H9 (cell line): ENCODE measurements around the gene OVOL3. TPM values are rescaled to one million over a fixed set of nuclear protein-coding genes. Genes with fewer than 3 reads are reported as not detected.

Experiments
- DNase-seq: peaks from one replicate; pipeline ENCODE4 v3.0.0-alpha.2; 2017
- H2AFZ ChIP-seq: one replicate; pipeline ENCODE4 v1.6.1; 2013; ENCODE audit warnings: mild to moderate bottlenecking, low read length, control low read depth, moderate library complexity
- H2AK5ac ChIP-seq: 2 replicates; pipeline ENCODE4 v1.6.1; 2013; ENCODE audit warnings: low read length, control low read depth, mixed read lengths; ENCODE audit not compliant: insufficient read length
- H2BK120ac ChIP-seq: one replicate; pipeline ENCODE4 v1.6.1; 2013; ENCODE audit warnings: low read depth, mild to moderate bottlenecking, low read length, control low read depth, inconsistent platforms; ENCODE audit not compliant: poor library complexity, severe bottlenecking
- H2BK12ac ChIP-seq: 2 replicates; pipeline ENCODE4 v1.6.1; 2013; ENCODE audit warnings: low read length, control low read depth, mixed read lengths, low read depth; ENCODE audit not compliant: insufficient read length
- H2BK15ac ChIP-seq: 2 replicates; pipeline ENCODE4 v1.6.1; 2013; ENCODE audit warnings: low read depth, low read length, control low read depth
- H2BK20ac ChIP-seq: one replicate; pipeline ENCODE4 v1.6.1; 2013; ENCODE audit warnings: low read depth, mild to moderate bottlenecking, low read length, control low read depth, inconsistent platforms; ENCODE audit not compliant: poor library complexity, severe bottlenecking
- H2BK5ac ChIP-seq: 2 replicates; pipeline ENCODE4 v1.6.1; 2013; ENCODE audit warnings: low read length, control low read depth, mixed read lengths; ENCODE audit not compliant: insufficient read length
- H3K14ac ChIP-seq: 2 replicates; pipeline ENCODE4 v1.6.1; 2013; ENCODE audit warnings: low read length, control low read depth; ENCODE audit not compliant: insufficient read depth
- H3K18ac ChIP-seq: 2 replicates; pipeline ENCODE4 v1.6.1; 2013; ENCODE audit warnings: low read depth, mild to moderate bottlenecking, mixed read lengths, low read length, control low read depth; ENCODE audit not compliant: insufficient read length
- H3K23ac ChIP-seq: 2 replicates; pipeline ENCODE4 v1.6.1; 2013; ENCODE audit warnings: low read length, control low read depth, mixed read lengths, low read depth; ENCODE audit not compliant: insufficient read length
- H3K23me2 ChIP-seq: 2 replicates; pipeline ENCODE4 v1.6.1; 2013; ENCODE audit warnings: low read depth, mild to moderate bottlenecking, mixed read lengths, low read length, control low read depth; ENCODE audit not compliant: insufficient read length, poor library complexity, severe bottlenecking
- H3K27ac ChIP-seq: 2 replicates; pipeline ENCODE4 v1.5.1; 2013; ENCODE audit warnings: low read length, control low read depth, mixed read lengths, low read depth; ENCODE audit not compliant: insufficient read length
- H3K27me3 ChIP-seq: 2 replicates; pipeline ENCODE4 v1.6.1; 2013; ENCODE audit warnings: low read length, control low read depth, inconsistent platforms; ENCODE audit not compliant: insufficient read depth
- H3K4ac ChIP-seq: 2 replicates; pipeline ENCODE4 v1.6.1; 2013; ENCODE audit warnings: low read depth, mild to moderate bottlenecking, control low read depth, inconsistent platforms, low read length, moderate library complexity
- H3K4me1 ChIP-seq: 2 replicates; pipeline ENCODE4 v1.6.1; 2013; ENCODE audit warnings: low read length, control low read depth, inconsistent platforms; ENCODE audit not compliant: insufficient read depth
- H3K4me2 ChIP-seq: 2 replicates; pipeline ENCODE4 v1.6.1; 2013; ENCODE audit warnings: low read length, control low read depth, mixed read lengths; ENCODE audit not compliant: insufficient read length, insufficient read depth
- H3K56ac ChIP-seq: 2 replicates; pipeline ENCODE4 v1.6.1; 2013; ENCODE audit warnings: low read depth, mild to moderate bottlenecking, mixed read lengths, low read length, control low read depth; ENCODE audit not compliant: insufficient read length
- H3K79me1 ChIP-seq: 2 replicates; pipeline ENCODE4 v1.6.1; 2013; ENCODE audit warnings: low read depth, mild to moderate bottlenecking, moderate library complexity, low read length, control low read depth, inconsistent platforms; ENCODE audit not compliant: insufficient read depth, poor library complexity, severe bottlenecking
- H3K79me2 ChIP-seq: 2 replicates; pipeline ENCODE4 v1.6.1; 2013; ENCODE audit warnings: low read length, control low read depth, inconsistent platforms; ENCODE audit not compliant: insufficient read depth
- H3K9ac ChIP-seq: 2 replicates; pipeline ENCODE4 v1.6.1; 2013; ENCODE audit warnings: low read length, control low read depth, mixed read lengths; ENCODE audit not compliant: insufficient read length; ENCODE audit errors: extremely low read depth
- H3K9me3 ChIP-seq: one replicate; pipeline ENCODE4 v1.6.1; 2013; ENCODE audit warnings: low read depth, low read length, inconsistent platforms; ENCODE audit not compliant: control insufficient read depth
- H3T11ph ChIP-seq: one replicate; pipeline ENCODE4 v1.6.1; 2013; ENCODE audit warnings: mild to moderate bottlenecking, low read length, control low read depth, inconsistent platforms
- H4K20me1 ChIP-seq: one replicate; pipeline ENCODE4 v1.6.1; 2013; ENCODE audit not compliant: control insufficient read depth, insufficient read length, insufficient read depth
- H4K5ac ChIP-seq: 2 replicates; pipeline ENCODE4 v1.6.1; 2013; ENCODE audit warnings: low read depth, mild to moderate bottlenecking, mixed read lengths, low read length, control low read depth; ENCODE audit not compliant: insufficient read length
- H4K8ac ChIP-seq: replicated peaks from 2 replicates; pipeline ENCODE4 v1.6.1; 2013; ENCODE audit warnings: low read length, control low read depth, mixed read lengths, low read depth; ENCODE audit not compliant: insufficient read length
- H4K91ac ChIP-seq: 2 replicates; pipeline ENCODE4 v1.6.1; 2013; ENCODE audit warnings: low read depth, mild to moderate bottlenecking, moderate library complexity, mixed read lengths, low read length, control low read depth; ENCODE audit not compliant: insufficient read length
- H3K27ac Mint-ChIP-seq, 3 experiments: 2 replicates in 2 of 3; 3 replicates in 1 of 3; pipeline ENCODE4 v1.8.0; 2020 to 2021; ENCODE audit warnings: mixed read lengths in 3 of 3, mild to moderate bottlenecking in 1 of 3, moderate library complexity in 1 of 3
- H3K27me3 Mint-ChIP-seq: 2 replicates; pipeline ENCODE4 v1.8.0; 2021; ENCODE audit warnings: low read depth, mild to moderate bottlenecking, moderate library complexity, mixed read lengths
- H3K36me3 Mint-ChIP-seq, 3 experiments: 2 replicates in 2 of 3; 3 replicates in 1 of 3; pipeline ENCODE4 v1.8.0; 2020 to 2021; ENCODE audit warnings: low read depth in 3 of 3, mixed read lengths in 3 of 3; ENCODE audit not compliant: insufficient read depth in 1 of 3
- H3K4me1 Mint-ChIP-seq, 2 experiments: 2 replicates each; pipeline ENCODE4 v1.8.0; 2020; ENCODE audit warnings: mixed read lengths in 2 of 2
- H3K4me3 Mint-ChIP-seq, 2 experiments: 2 replicates in 1 of 2; 3 replicates in 1 of 2; pipeline ENCODE4 v1.8.0; 2020 to 2021; ENCODE audit warnings: mild to moderate bottlenecking in 2 of 2, mixed read lengths in 2 of 2, moderate library complexity in 1 of 2
- H3K9me3 Mint-ChIP-seq, 2 experiments: 2 replicates in 1 of 2; 3 replicates in 1 of 2; pipeline ENCODE4 v1.8.0; 2020; ENCODE audit warnings: mild to moderate bottlenecking in 2 of 2, mixed read lengths in 2 of 2, moderate library complexity in 1 of 2
- CTCF ChIP-seq: fragments of 200-600 bp; sonication (generic); conservative IDR thresholded peaks from 3 replicates; pipeline ENCODE4 v1.8.0; 2021; ENCODE audit warnings: antibody characterized with exemption, mild to moderate bottlenecking
- WGBS: extraction: QIAGEN DNeasy Blood & Tissue Kit; methylation state at CpG from one replicate; pipeline ENCODE4 v1.1.7; 2013; ENCODE audit warnings: missing lambda C conversion rate, low lambda C conversion rate, mixed read lengths; ENCODE audit not compliant: insufficient read length; ENCODE audit errors: extremely low coverage; 5-methylcytosine and 5-hydroxymethylcytosine counted together
- total RNA-seq: library from RNA; stranded (reverse); gene quantifications from 2 replicates; pipeline ENCODE4 v1.2.1, GENCODE V29; 2021

OVOL3 gene
- total RNA-seq, 1 experiment from 2014 or later: not detected

DNA sequence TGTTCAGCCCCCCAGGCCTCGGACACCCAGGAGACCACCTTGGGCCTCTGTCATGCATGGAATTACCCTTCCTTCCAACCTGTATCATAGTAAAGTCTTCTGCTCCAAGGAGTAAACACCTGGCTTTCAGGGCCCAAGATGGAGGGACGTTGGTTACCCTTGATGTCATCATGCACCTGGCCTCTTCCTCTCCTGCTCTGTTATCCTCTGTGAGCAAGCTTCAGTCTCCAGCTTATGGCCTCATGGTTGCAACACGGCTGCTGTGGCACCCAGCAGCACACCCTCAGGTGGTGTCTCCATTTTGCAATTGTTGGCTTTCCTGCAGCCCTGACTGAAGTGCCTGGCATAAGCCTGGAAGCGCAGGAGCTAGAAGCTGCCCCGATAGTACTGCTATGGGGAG, 4.0 kb upstream of the OVOL3 start:
- H3K14ac ChIP-seq: no peak overlapping the region
- H3K4me1 ChIP-seq: peaks cover 2% of the 10 kb centered on the region; the same call in 1 of the 2 replicates
- no peaks in the 10 kb centered on the region for H3K79me1 ChIP-seq
- WGBS: no CpG with 5 or more reads among the region's 5 CpGs
- no peak overlapping the region for H3T11ph ChIP-seq
- Mint-ChIP-seq H3K4me3 (no peak overlapping the region), H3K27ac (peak overlapping the region in 2 of 3 experiments; percentile 18 to 87; a peak in 2 of 7 replicates), H3K36me3 (peaks cover 20 to 56% (median 42%) of the 10 kb centered on the region in 3 experiments), H3K4me1 (peaks cover 26 to 30% of the 10 kb centered on the region in 2 experiments), H3K27me3 (no peaks in the 10 kb centered on the region; the same call in 1 of the 2 replicates), H3K9me3 (no peaks in the 10 kb centered on the region)
- H4K8ac ChIP-seq: no peak overlapping the region
- H3K4me2 ChIP-seq: no peak overlapping the region
- no peak overlapping the region for H3K27ac ChIP-seq
- H4K20me1 ChIP-seq: no peaks in the 10 kb centered on the region
- H3K56ac ChIP-seq: no peak overlapping the region
- H2BK5ac ChIP-seq: no peak overlapping the region
- H3K23me2 ChIP-seq: no peaks in the 10 kb centered on the region
- no peak overlapping the region for H3K18ac ChIP-seq
- H2BK120ac ChIP-seq: no peak overlapping the region
- no peak overlapping the region for H4K91ac ChIP-seq
- no peak overlapping the region for H2AFZ ChIP-seq
- H3K27me3 ChIP-seq: no peaks in the 10 kb centered on the region
- no peak overlapping the region for H2BK15ac ChIP-seq
- no peaks in the 10 kb centered on the region for H3K79me2 ChIP-seq
- H3K9ac ChIP-seq: no peak overlapping the region
- H3K23ac ChIP-seq: no peak overlapping the region
- H3K4ac ChIP-seq: no peak overlapping the region
- TF ChIP-seq CTCF: no peak
- H2BK12ac ChIP-seq: no peak overlapping the region
- no peak overlapping the region for H2AK5ac ChIP-seq
- DNase-seq: no peak
- H2BK20ac ChIP-seq: no peak overlapping the region
- no peak overlapping the region for H4K5ac ChIP-seq
- H3K9me3 ChIP-seq: no peaks in the 10 kb centered on the region
